ENCODE data around the gene PROCA1.

Gene PROCA1

GRCh38 chr17:28711723-28712031, at the start of gene PROCA1:
PROCA1 (minus strand) TSS chr17:28711888; CDS start chr17:28711660, 228 bp downstream.
- peaks cover 53% of the 10 kb centered on the region for H3K4me1 ChIP-seq
- H4K20me1 ChIP-seq: peaks cover 23% of the 10 kb centered on the region
- no peaks in the 10 kb centered on the region for H3K9me3 ChIP-seq
- TF ChIP-seq Cebpa-rat (IDR thresholded peaks at IDR 0.05): no peak
- peak within 1 kb of the TSS; percentile 96 for H3K4me2 ChIP-seq
- no peaks in the 10 kb centered on the region for H3K27me3 ChIP-seq
- peaks cover 34% of the 10 kb centered on the region for H3K36me3 ChIP-seq
- H3K9ac ChIP-seq: peak within 1 kb of the TSS; percentile 84
- peak within 1 kb of the TSS; percentile 87 for H3K27ac ChIP-seq
- H3K4me3 ChIP-seq: peak within 1 kb of the TSS; percentile 78

GRCh38 chr17:28760601-28761562, 49.2 kb upstream of the PROCA1 start:
- no peak overlapping the region for H3K9ac ChIP-seq

GRCh38 chr17:28759256-28759865, 47.7 kb upstream of the PROCA1 start:
- Histone ChIP-seq H4K20me1 (peaks cover 40% of the 10 kb centered on the region), H3K9ac (no peak overlapping the region), H3K27ac (no peak overlapping the region), H3K4me1 (peaks cover 11% of the 10 kb centered on the region), H3K36me3 (peaks cover 85% of the 10 kb centered on the region), H3K4me3 (no peak overlapping the region), H3K27me3 (no peaks in the 10 kb centered on the region), H3K4me2 (no peak overlapping the region), H3K9me3 (no peaks in the 10 kb centered on the region)
- TF ChIP-seq Cebpa-rat (IDR thresholded peaks at IDR 0.05): no peak

More at GRCh38 chr17:28760601-28761562, 49.2 kb upstream of the PROCA1 start:
- H3K4me2 ChIP-seq: peak overlapping the region; percentile 22; the same call in 1 of the 2 replicates
- no peaks in the 10 kb centered on the region for H3K9me3 ChIP-seq
- peaks cover 46% of the 10 kb centered on the region for H4K20me1 ChIP-seq
- no peak for TF ChIP-seq Cebpa-rat (IDR thresholded peaks at IDR 0.05)
- peak overlapping the region; percentile 7; the same call in 1 of the 2 replicates for H3K27ac ChIP-seq
- H3K36me3 ChIP-seq: peaks cover 87% of the 10 kb centered on the region
- H3K4me3 ChIP-seq: no peak overlapping the region
- peaks cover 11% of the 10 kb centered on the region for H3K4me1 ChIP-seq
- no peaks in the 10 kb centered on the region for H3K27me3 ChIP-seq

GRCh38 chr17:28758411-28759121, 46.9 kb upstream of the PROCA1 start:
- Histone ChIP-seq H3K4me2 (no peak overlapping the region), H3K9ac (no peak overlapping the region), H3K4me1 (peaks cover 11% of the 10 kb centered on the region), H3K4me3 (no peak overlapping the region), H3K36me3 (peaks cover 84% of the 10 kb centered on the region), H4K20me1 (peaks cover 39% of the 10 kb centered on the region), H3K27me3 (no peaks in the 10 kb centered on the region), H3K9me3 (no peaks in the 10 kb centered on the region), H3K27ac (no peak overlapping the region)
- TF ChIP-seq Cebpa-rat (IDR thresholded peaks at IDR 0.05): no peak

- Histone ChIP-seq H3K36me3 (peaks cover 82% of the 10 kb centered on the region), H3K4me2 (no peak overlapping the region), H3K4me1 (peaks cover 11% of the 10 kb centered on the region), H3K9me3 (no peaks in the 10 kb centered on the region), H4K20me1 (peaks cover 46% of the 10 kb centered on the region), H3K4me3 (no peak overlapping the region), H3K27ac (no peak overlapping the region), H3K27me3 (no peaks in the 10 kb centered on the region), H3K9ac (no peak overlapping the region)
- TF ChIP-seq Cebpa-rat (IDR thresholded peaks at IDR 0.05): no peak
These were observed 44.5 kb upstream of the PROCA1 start for GRCh38 chr17:28756049-28756804.

- H3K9me3 ChIP-seq: no peaks in the 10 kb centered on the region
- peaks cover 46% of the 10 kb centered on the region for H4K20me1 ChIP-seq
- H3K9ac ChIP-seq: no peak overlapping the region
- no peak overlapping the region for H3K27ac ChIP-seq
- H3K4me1 ChIP-seq: peaks cover 11% of the 10 kb centered on the region
- peaks cover 82% of the 10 kb centered on the region for H3K36me3 ChIP-seq
- no peak overlapping the region for H3K4me2 ChIP-seq
- no peaks in the 10 kb centered on the region for H3K27me3 ChIP-seq
- no peak overlapping the region for H3K4me3 ChIP-seq
- no peak for TF ChIP-seq Cebpa-rat (IDR thresholded peaks at IDR 0.05)
These were observed 43.8 kb upstream of the PROCA1 start for GRCh38 chr17:28755486-28755885.

- Histone ChIP-seq H3K4me2 (no peak overlapping the region), H3K27me3 (no peaks in the 10 kb centered on the region), H4K20me1 (peaks cover 62% of the 10 kb centered on the region), H3K27ac (no peak overlapping the region), H3K4me3 (no peak overlapping the region), H3K4me1 (peaks cover 27% of the 10 kb centered on the region), H3K9ac (no peak overlapping the region), H3K9me3 (no peaks in the 10 kb centered on the region), H3K36me3 (peaks cover 81% of the 10 kb centered on the region)
- TF ChIP-seq Cebpa-rat (IDR thresholded peaks at IDR 0.05): no peak
These were observed 40.1 kb upstream of the PROCA1 start for GRCh38 chr17:28751600-28752366.

GRCh38 chr17:28750178-28751047, 38.7 kb upstream of the PROCA1 start:
- TF ChIP-seq Cebpa-rat (IDR thresholded peaks at IDR 0.05): no peak
- peaks cover 76% of the 10 kb centered on the region for H4K20me1 ChIP-seq
- peaks cover 41% of the 10 kb centered on the region for H3K4me1 ChIP-seq
- H3K9me3 ChIP-seq: no peaks in the 10 kb centered on the region
- no peaks in the 10 kb centered on the region for H3K27me3 ChIP-seq
- H3K27ac ChIP-seq: no peak overlapping the region
- no peak overlapping the region for H3K4me3 ChIP-seq
- H3K36me3 ChIP-seq: peaks cover 77% of the 10 kb centered on the region
- H3K9ac ChIP-seq: peak overlapping the region; percentile 50; the same call in 1 of the 2 replicates
- no peak overlapping the region for H3K4me2 ChIP-seq
